Lower leg skin (tissue), 4 donors: ENCODE results near the gene ASF1B. TPM values are rescaled to one million over a fixed set of nuclear protein-coding genes. Genes with fewer than 3 reads are reported as not detected.

Experiments used
- total RNA-seq, 4 donors: library from RNA; depleted of rRNA; stranded (reverse); fragments of >200 nt; gene quantifications; one replicate each; pipeline ENCODE4 v1.1.0, GENCODE V29; 2016

ASF1B gene
- total RNA-seq, 4 donors from 2014 or later = 1.6 to 3.2 (median 2.3) TPM; not detected in 1

Other genes with a start within 250 kb of the ASF1B start
- gene BRME1, start 230.5 kb downstream of the ASF1B start, total RNA-seq = 10 to 100 TPM in 1 of 4 donors, 1 to 10 TPM in 3; 2.3 to 11.8 (median 5.7) TPM
- 100 to 1,000 TPM in 1 of 4 donors, 10 to 100 TPM in 3; 48.9 to 104 (median 54.8) TPM for gene CC2D1A, start 230.4 kb downstream of the ASF1B start, total RNA-seq
- 1 to 10 TPM; 5.2 to 8.2 (median 6.4) TPM for gene PODNL1, start 198.2 kb downstream of the ASF1B start, total RNA-seq
- gene DCAF15, start 184.1 kb downstream of the ASF1B start, total RNA-seq = 10 to 100 TPM; 31.8 to 51.7 (median 43.0) TPM
- 1 to 10 TPM; 4.5 to 9.2 (median 6.1) TPM for gene RFX1, start 130.3 kb downstream of the ASF1B start, total RNA-seq
- not detected for gene RLN3, start 108.4 kb downstream of the ASF1B start, total RNA-seq
- 1 to 10 TPM in 3 of 4 donors, under 1 TPM in 1; 0.27 to 2.7 (median 2.0) TPM for gene IL27RA, start 104.8 kb downstream of the ASF1B start, total RNA-seq
- gene PALM3, start 74.5 kb downstream of the ASF1B start, total RNA-seq = under 1 TPM in 1 of 4 donors, not detected in 3; 0.10 TPM
- gene MISP3, start 63.8 kb downstream of the ASF1B start, total RNA-seq = 10 to 100 TPM in 3 of 4 donors, 1 to 10 TPM in 1; 9.1 to 26.2 (median 17.2) TPM
- not detected for gene C19orf67, start 50.8 kb downstream of the ASF1B start, total RNA-seq
- gene SAMD1, start 45.8 kb downstream of the ASF1B start, total RNA-seq = 10 to 100 TPM; 23.2 to 61.1 (median 33.2) TPM
- gene PRKACA, start 18.8 kb downstream of the ASF1B start, total RNA-seq = 10 to 100 TPM; 45.9 to 53.7 (median 49.2) TPM
- 10 to 100 TPM; 27.6 to 37.7 (median 29.8) TPM for gene ADGRL1, start 69.6 kb upstream of the ASF1B start, total RNA-seq
- 10 to 100 TPM in 3 of 4 donors, 1 to 10 TPM in 1; 8.0 to 18.6 (median 15.6) TPM for gene ADGRE5, start 244.9 kb upstream of the ASF1B start, total RNA-seq